AML-193 (cell line): ENCODE results near the gene ALDOA.
"Not testable (repeated sequence)": the region's sequence is repeated elsewhere in the genome, so short reads cannot be mapped to it uniquely, and the experiment has no call there.

Experiments
- DNase-seq, 2 experiments: peaks; one replicate each; lab custom pipeline; 2025; lab: John Stamatoyannopoulos, UW

Gene ALDOA

GRCh38 chr16:30091474-30092372, 26.2 kb downstream of the ALDOA start, which contains the start of gene TBX6:
Gene TBX6 (minus strand): TSS chr16:30091924. CDS start chr16:30091193, 731 bp downstream.
- DNase-seq = peak; percentile 88 to 94

GRCh38 chr16:30092373-30093010, 26.9 kb downstream of the ALDOA start:
- peak; percentile 96 to 98 for DNase-seq

- no peak for DNase-seq
Observed at GRCh38 chr16:30094541-30095165, 29.1 kb downstream of the ALDOA start.

- DNase-seq = no peak
Observed at GRCh38 chr16:30095166-30096078, 29.9 kb downstream of the ALDOA start.

GRCh38 chr16:30096105-30096861, 30.7 kb downstream of the ALDOA start, which contains the start of gene YPEL3:
Gene YPEL3 (minus strand): TSS chr16:30096213. CDS start chr16:30095482, 731 bp downstream.
- DNase-seq = peak; percentile 53 to 62

GRCh38 chr16:30096862-30097563, 31.5 kb downstream of the ALDOA start:
- no peak for DNase-seq

GRCh38 chr16:30104090-30104489, 38.5 kb downstream of the ALDOA start:
- DNase-seq = no peak

- no peak for DNase-seq
Observed at GRCh38 chr16:30104492-30104891, 38.9 kb downstream of the ALDOA start.

- DNase-seq = no peak
Observed at GRCh38 chr16:30108059-30108850, 42.7 kb downstream of the ALDOA start.

- DNase-seq = no peak
Observed at GRCh38 chr16:30110661-30111060, 45.1 kb downstream of the ALDOA start.

- peak in 1 of 2 experiments; percentile 16 for DNase-seq
Observed at GRCh38 chr16:30112197-30113030, 46.9 kb downstream of the ALDOA start.

- DNase-seq = no peak
Observed at GRCh38 chr16:30113031-30113710, 47.6 kb downstream of the ALDOA start, which contains the start of gene GDPD3. Gene GDPD3 (minus strand): TSS chr16:30113537. CDS start chr16:30113478, 59 bp downstream.

GRCh38 chr16:30113711-30114333, 48.3 kb downstream of the ALDOA start:
- no peak for DNase-seq

GRCh38 chr16:30114411-30114810, 48.9 kb downstream of the ALDOA start:
- DNase-seq = no peak

- DNase-seq = not testable (repeated sequence)
Observed at GRCh38 chr16:30114833-30115232, 49.3 kb downstream of the ALDOA start.

- no peak for DNase-seq
Observed at GRCh38 chr16:30115238-30115637, 49.7 kb downstream of the ALDOA start.
